Astrocyte (in vitro differentiated cells and primary cell): ENCODE data around the gene GLTPD2. TPM values are rescaled to one million over a fixed set of nuclear protein-coding genes. Genes with fewer than 3 reads are reported as not detected.

Source experiments
- DNase-seq: peaks from one replicate; pipeline ENCODE4 v3.0.0-alpha.2; 2010; ENCODE audit warnings: low read depth
- FAIRE-seq: peaks from 2 replicates; lab custom pipeline; 2011; peaks lifted over from hg19 to GRCh38; lab: Jason Lieb, UNC
- H2AFZ ChIP-seq: 2 replicates; pipeline ENCODE4 v1.6.0; 2012; ENCODE audit warnings: low read depth, low read length, inconsistent platforms
- H3K27ac ChIP-seq: 2 replicates; pipeline ENCODE4 v1.5.1; 2011; ENCODE audit warnings: low read depth, low read length, inconsistent platforms
- H3K27me3 ChIP-seq: 2 replicates; pipeline ENCODE4 v1.6.0; 2011; ENCODE audit warnings: low read length, inconsistent platforms; ENCODE audit not compliant: insufficient read depth
- H3K36me3 ChIP-seq: 2 replicates; pipeline ENCODE4 v1.5.1; 2011; ENCODE audit warnings: low read length, inconsistent platforms; ENCODE audit not compliant: insufficient read depth
- H3K4me1 ChIP-seq: 2 replicates; pipeline ENCODE4 v1.5.1; 2011; ENCODE audit warnings: low read length, inconsistent platforms; ENCODE audit not compliant: insufficient read depth
- H3K4me2 ChIP-seq: 2 replicates; pipeline ENCODE4 v1.6.0; 2012; ENCODE audit warnings: low read length, inconsistent platforms
- H3K4me3 ChIP-seq: 2 replicates; pipeline ENCODE4 v1.5.1; 2011; ENCODE audit warnings: low read depth, mild to moderate bottlenecking, low read length, inconsistent platforms; ENCODE audit not compliant: insufficient read depth
- H3K79me2 ChIP-seq: 2 replicates; pipeline ENCODE4 v1.6.0; 2012; ENCODE audit warnings: mild to moderate bottlenecking, low read length, inconsistent platforms; ENCODE audit not compliant: insufficient read depth
- H3K9ac ChIP-seq: 2 replicates; pipeline ENCODE4 v1.6.0; 2012; ENCODE audit warnings: mild to moderate bottlenecking, low read length, inconsistent platforms
- H3K9me3 ChIP-seq: 2 replicates; pipeline ENCODE4 v1.5.1; 2012; ENCODE audit warnings: low read depth, mild to moderate bottlenecking, low read length, inconsistent platforms; ENCODE audit not compliant: insufficient read depth
- H4K20me1 ChIP-seq: 2 replicates; pipeline ENCODE4 v1.6.0; 2012; ENCODE audit warnings: low read length, inconsistent platforms; ENCODE audit not compliant: insufficient read depth
- H3K27ac Mint-ChIP-seq: one replicate; pipeline ENCODE4 v1.8.0; 2021; ENCODE audit warnings: mild to moderate bottlenecking, mixed read lengths; ENCODE audit not compliant: unreplicated experiment
- H3K27me3 Mint-ChIP-seq: one replicate; pipeline ENCODE4 v1.8.0; 2021; ENCODE audit warnings: low read depth, mixed read lengths; ENCODE audit not compliant: unreplicated experiment
- H3K36me3 Mint-ChIP-seq: one replicate; pipeline ENCODE4 v1.8.0; 2021; ENCODE audit warnings: low read depth, mixed read lengths; ENCODE audit not compliant: unreplicated experiment
- H3K4me1 Mint-ChIP-seq: one replicate; pipeline ENCODE4 v1.8.0; 2021; ENCODE audit warnings: low read depth, mixed read lengths; ENCODE audit not compliant: unreplicated experiment
- H3K4me3 Mint-ChIP-seq: one replicate; pipeline ENCODE4 v1.8.0; 2021; ENCODE audit warnings: mild to moderate bottlenecking, moderate library complexity, mixed read lengths; ENCODE audit not compliant: unreplicated experiment
- H3K9me3 Mint-ChIP-seq: one replicate; pipeline ENCODE4 v1.8.0; 2021; ENCODE audit warnings: mild to moderate bottlenecking, mixed read lengths; ENCODE audit not compliant: unreplicated experiment
- CTCF ChIP-seq: IDR thresholded peaks from 2 replicates; pipeline ENCODE4 v1.5.1; 2011; ENCODE audit warnings: low read depth, mild to moderate bottlenecking, inconsistent platforms, low read length, moderate library complexity; ENCODE audit not compliant: insufficient read depth
- EZH2 ChIP-seq: IDR thresholded peaks from 2 replicates; pipeline ENCODE4 v1.6.1; 2012; ENCODE audit warnings: mild to moderate bottlenecking, low read length, inconsistent platforms; ENCODE audit not compliant: insufficient read depth
- total RNA-seq: library from RNA; stranded (reverse); gene quantifications from 2 replicates; pipeline ENCODE4 v1.2.1, GENCODE V29; 2021

Gene GLTPD2
- total RNA-seq, 1 donor from 2014 or later = not detected

- Mint-ChIP-seq H3K9me3 (peaks cover 5% of the 10 kb centered on the region), H3K27ac (peak within 1 kb of the TSS; percentile 80), H3K27me3 (no peaks in the 10 kb centered on the region), H3K36me3 (peaks cover 12% of the 10 kb centered on the region), H3K4me1 (peaks cover 3% of the 10 kb centered on the region), H3K4me3 (peak within 1 kb of the TSS; percentile 90)
- Histone ChIP-seq H3K79me2 (peaks cover 5% of the 10 kb centered on the region), H3K27ac (peak within 1 kb of the TSS; percentile 33), H4K20me1 (peaks cover 21% of the 10 kb centered on the region), H3K36me3 (peaks cover 3% of the 10 kb centered on the region), H3K9me3 (no peaks in the 10 kb centered on the region), H2AFZ (peak within 1 kb of the TSS; percentile 85), H3K9ac (peak within 1 kb of the TSS; percentile 89), H3K4me1 (peaks cover 10% of the 10 kb centered on the region), H3K4me3 (peak within 1 kb of the TSS; percentile 93), H3K4me2 (peak within 1 kb of the TSS; percentile 98), H3K27me3 (no peaks in the 10 kb centered on the region)
- TF ChIP-seq CTCF (no peak), EZH2 (no peak)
- FAIRE-seq = no peak
- peak; percentile 42 for DNase-seq
Measured at GRCh38 chr17:4806777-4807604, 18.2 kb downstream of the GLTPD2 start, which contains the start of gene PLD2. PLD2 (plus strand) TSS chr17:4807152; CDS start chr17:4807773, 621 bp downstream.

GRCh38 chr17:4807605-4808377 lies 19.0 kb downstream of the GLTPD2 start:
- Histone ChIP-seq H4K20me1 (peaks cover 21% of the 10 kb centered on the region), H2AFZ (peak overlapping the region; percentile 52), H3K4me2 (peak overlapping the region; percentile 98), H3K27me3 (no peaks in the 10 kb centered on the region), H3K27ac (no peak overlapping the region), H3K4me3 (peak overlapping the region; percentile 93), H3K9ac (peak overlapping the region; percentile 89), H3K36me3 (peaks cover 3% of the 10 kb centered on the region), H3K9me3 (no peaks in the 10 kb centered on the region), H3K79me2 (peaks cover 5% of the 10 kb centered on the region), H3K4me1 (peaks cover 10% of the 10 kb centered on the region)
- Mint-ChIP-seq H3K4me3 (peak overlapping the region; percentile 88), H3K27me3 (no peaks in the 10 kb centered on the region), H3K4me1 (peaks cover 3% of the 10 kb centered on the region), H3K27ac (peak overlapping the region; percentile 53), H3K9me3 (peaks cover 5% of the 10 kb centered on the region), H3K36me3 (peaks cover 11% of the 10 kb centered on the region)
- FAIRE-seq = no peak
- TF ChIP-seq EZH2 = no peak
- no peak for TF ChIP-seq CTCF
- no peak for DNase-seq
